H54 (cell line): ENCODE measurements around the gene PCED1B.
"Not testable (repeated sequence)": the region's sequence is repeated elsewhere in the genome, so short reads cannot be mapped to it uniquely, and the experiment has no call there.

Source experiments
- DNase-seq: peaks from one replicate; pipeline ENCODE4 v3.0.0; 2011; ENCODE audit warnings: low spot score, mixed read lengths; ENCODE audit not compliant: insufficient read length
- FAIRE-seq: peaks from 3 replicates; lab custom pipeline; 2011; peaks lifted over from hg19 to GRCh38; lab: Jason Lieb, UNC
- POLR2A ChIP-seq: IDR thresholded peaks from 2 replicates; pipeline ENCODE4 v1.6.1; 2011; ENCODE audit warnings: low read depth, mild to moderate bottlenecking, low read length

PCED1B gene

GRCh38 chr12:47107926-47108325 is 28.5 kb downstream of the PCED1B start:
- no peak for DNase-seq
- no peak for FAIRE-seq
- TF ChIP-seq POLR2A, result no peak

- DNase-seq, result no peak
- no peak for FAIRE-seq
- no peak for TF ChIP-seq POLR2A
Observed at GRCh38 chr12:47110011-47110541, 30.7 kb downstream of the PCED1B start.

- no peak for TF ChIP-seq POLR2A
- DNase-seq (no peak), FAIRE-seq (no peak)
Observed at GRCh38 chr12:47110718-47111391, 31.4 kb downstream of the PCED1B start.

GRCh38 chr12:47111392-47111778 is 32.0 kb downstream of the PCED1B start:
- FAIRE-seq (no peak), DNase-seq (no peak)
- TF ChIP-seq POLR2A, result no peak

GRCh38 chr12:47111854-47112253 is 32.4 kb downstream of the PCED1B start:
- TF ChIP-seq POLR2A, result no peak
- no peak for FAIRE-seq
- DNase-seq, result no peak

- no peak for TF ChIP-seq POLR2A
Observed at GRCh38 chr12:47112679-47113078, 33.3 kb downstream of the PCED1B start.

GRCh38 chr12:47114481-47114892 is 35.1 kb downstream of the PCED1B start:
- TF ChIP-seq POLR2A, result no peak
- FAIRE-seq (peak; percentile 58), DNase-seq (no peak)

More at GRCh38 chr12:47112679-47113078, 33.3 kb downstream of the PCED1B start:
- no peak for DNase-seq
- FAIRE-seq, result no peak

- not testable (repeated sequence) for FAIRE-seq
Observed at GRCh38 chr12:47117305-47117704, 37.9 kb downstream of the PCED1B start.

GRCh38 chr12:47120736-47121135 is 41.3 kb downstream of the PCED1B start:
- no peak for TF ChIP-seq POLR2A
- DNase-seq (no peak), FAIRE-seq (peak; percentile 41)

More at GRCh38 chr12:47117305-47117704, 37.9 kb downstream of the PCED1B start:
- not testable (repeated sequence) for DNase-seq

- no peak for TF ChIP-seq POLR2A
- FAIRE-seq (peak; percentile 94), DNase-seq (peak; percentile 7)
Observed at GRCh38 chr12:47121146-47121545, 41.7 kb downstream of the PCED1B start.

- FAIRE-seq (peak; percentile 84), DNase-seq (no peak)
- no peak for TF ChIP-seq POLR2A
Observed at GRCh38 chr12:47122602-47123001, 43.2 kb downstream of the PCED1B start.

- DNase-seq (no peak), FAIRE-seq (no peak)
- no peak for TF ChIP-seq POLR2A
Observed at GRCh38 chr12:47123730-47124129, 44.3 kb downstream of the PCED1B start.

- no peak for TF ChIP-seq POLR2A
- FAIRE-seq, result peak; percentile 30
- no peak for DNase-seq
Observed at GRCh38 chr12:47124451-47124850, 45.0 kb downstream of the PCED1B start.

GRCh38 chr12:47126246-47126645 is 46.8 kb downstream of the PCED1B start:
- FAIRE-seq (no peak), DNase-seq (no peak)
- TF ChIP-seq POLR2A, result no peak

GRCh38 chr12:47131011-47131410 is 51.6 kb downstream of the PCED1B start:
- TF ChIP-seq POLR2A, result no peak
- FAIRE-seq, result peak; percentile 20
- peak; percentile 6 for DNase-seq
